Measurements from ENCODE around the gene ZBTB2.

Gene ZBTB2

DNA sequence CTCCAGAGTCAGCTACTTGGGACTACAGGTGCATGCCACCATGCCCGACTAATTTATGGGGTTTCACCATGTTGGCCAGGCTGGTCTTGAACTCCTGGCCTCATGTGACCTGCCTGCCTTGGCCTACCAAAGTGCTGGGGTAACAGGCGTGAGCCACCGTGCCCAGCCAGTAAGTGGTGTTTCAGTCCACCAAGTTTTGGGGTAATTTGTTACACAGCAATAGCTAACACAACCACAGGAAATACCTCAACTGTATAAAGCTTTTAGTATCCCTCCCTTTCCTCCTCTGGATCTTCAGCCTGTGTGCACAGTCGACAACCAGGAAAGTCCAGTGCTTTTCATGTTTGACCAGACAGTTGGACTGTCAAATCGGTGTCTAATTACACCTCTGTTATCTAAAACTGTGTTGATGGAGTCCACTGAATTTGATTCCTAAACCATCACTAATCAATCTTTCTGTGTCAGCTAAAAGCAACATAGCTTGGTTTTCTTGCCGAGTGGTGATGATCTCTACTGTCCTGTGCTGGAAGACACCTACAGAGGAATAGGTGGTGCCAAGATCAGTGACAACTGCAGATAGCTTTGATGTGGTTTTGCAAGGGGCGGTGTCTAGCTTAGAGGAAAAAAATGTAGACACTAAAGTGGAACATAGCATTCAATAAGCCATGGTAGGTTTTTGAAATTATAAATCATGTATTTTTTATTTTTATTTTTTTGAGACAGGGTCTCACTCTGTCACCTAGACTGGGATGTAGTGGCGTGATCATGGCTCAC lies 22.2 kb upstream of the ZBTB2 start:
- Mint-ChIP-seq H3K27ac (no peak overlapping the region), H3K36me3 (peaks cover 68% of the 10 kb centered on the region), H3K27me3 (no peaks in the 10 kb centered on the region), H3K4me3 (no peak overlapping the region), H3K4me1 (peaks cover 18% of the 10 kb centered on the region), H3K9me3 (peaks cover 6% of the 10 kb centered on the region)
- ATAC-seq, result no peak

DNA sequence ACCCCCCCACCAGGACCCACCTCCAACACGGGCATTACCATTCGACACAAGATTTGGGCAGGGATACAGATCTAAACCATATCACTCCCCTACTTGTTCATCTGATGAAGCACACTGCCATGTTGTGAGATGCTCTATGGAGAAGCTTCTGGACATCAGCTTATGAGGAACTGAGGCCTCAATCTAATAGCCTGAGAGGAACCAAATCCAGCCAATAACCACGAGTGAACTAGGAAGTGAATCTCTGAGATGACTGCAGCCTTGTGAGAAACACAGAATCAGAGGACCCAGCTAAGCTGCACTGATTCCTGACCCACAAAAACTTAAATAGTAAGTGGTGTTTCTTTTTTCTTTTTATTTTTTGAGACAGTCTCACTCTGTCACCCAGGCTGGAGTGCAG lies 21.6 kb upstream of the ZBTB2 start:
- peak; percentile 66 for ATAC-seq

DNA sequence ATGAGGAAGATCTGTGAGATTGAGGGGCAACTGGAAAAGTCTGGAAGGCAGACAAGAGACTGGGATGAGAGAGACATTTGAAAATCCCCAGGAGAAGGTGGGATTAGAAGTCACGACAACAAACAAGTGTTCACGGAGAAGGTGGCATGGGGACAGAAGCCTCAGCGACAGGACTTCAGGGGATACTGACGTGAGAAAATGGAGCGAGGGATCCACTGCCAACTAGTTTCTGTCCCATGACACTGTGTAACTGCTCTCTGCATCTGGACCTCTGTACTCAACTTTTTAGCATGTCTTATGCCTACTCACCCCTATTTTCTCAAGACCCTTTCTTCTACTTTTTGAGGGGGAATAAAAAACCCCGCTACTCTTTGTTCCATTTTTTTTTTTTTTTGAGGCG lies 18.3 kb upstream of the ZBTB2 start:
- Mint-ChIP-seq H3K27me3 (no peaks in the 10 kb centered on the region), H3K4me1 (peaks cover 30% of the 10 kb centered on the region), H3K4me3 (peak overlapping the region; percentile 37), H3K9me3 (peaks cover 3% of the 10 kb centered on the region), H3K36me3 (peaks cover 65% of the 10 kb centered on the region), H3K27ac (peak overlapping the region; percentile 68)
- no peak for ATAC-seq

More for the DNA sequence above, 21.6 kb upstream of the ZBTB2 start:
- Mint-ChIP-seq H3K36me3 (peaks cover 71% of the 10 kb centered on the region), H3K9me3 (peaks cover 6% of the 10 kb centered on the region), H3K4me1 (peaks cover 21% of the 10 kb centered on the region), H3K27ac (no peak overlapping the region), H3K27me3 (no peaks in the 10 kb centered on the region), H3K4me3 (no peak overlapping the region)

DNA sequence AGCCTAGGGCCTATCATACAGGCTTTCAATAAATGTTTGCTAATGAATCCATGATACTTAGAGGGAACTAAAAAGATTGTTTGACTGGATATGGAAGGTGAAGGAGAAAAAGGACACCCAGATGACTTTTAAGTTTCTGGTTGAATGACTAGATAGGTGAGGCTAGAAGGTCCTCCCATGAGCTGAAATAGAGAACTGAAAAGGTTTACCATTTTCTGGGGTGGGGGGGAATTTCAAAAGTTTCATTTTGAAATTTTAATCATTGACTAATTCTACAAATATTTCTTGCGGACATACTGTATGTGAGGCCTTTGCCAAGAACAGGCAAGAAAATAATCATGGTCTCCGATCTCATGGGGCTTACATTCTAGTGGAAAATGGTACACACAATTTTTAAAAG lies 17.9 kb upstream of the ZBTB2 start:
- H3K4me3 Mint-ChIP-seq, result peak overlapping the region; percentile 37

DNA sequence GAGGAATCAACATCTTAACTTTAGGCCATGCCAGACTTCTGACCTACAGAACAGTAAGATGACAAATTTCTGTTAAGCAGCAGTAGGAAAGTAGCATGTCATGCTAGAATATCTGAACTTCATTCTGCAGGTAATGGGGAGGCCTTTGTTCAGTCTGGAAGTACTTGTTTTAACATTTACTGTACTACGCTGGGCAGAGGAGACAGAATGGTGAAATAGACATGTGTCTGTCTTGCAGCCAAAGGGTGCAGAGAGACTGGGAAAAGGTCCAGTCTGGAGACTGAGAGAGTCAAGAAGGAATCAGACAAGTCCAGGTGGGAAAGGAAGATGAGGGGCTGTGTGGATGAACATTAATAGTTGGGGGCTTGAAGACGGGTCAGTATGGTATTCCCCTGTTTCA lies 17.5 kb upstream of the ZBTB2 start:
- no peak for ATAC-seq
- Mint-ChIP-seq H3K4me3 (peak overlapping the region; percentile 25), H3K4me1 (peaks cover 30% of the 10 kb centered on the region), H3K36me3 (peaks cover 58% of the 10 kb centered on the region), H3K27ac (peak overlapping the region; percentile 68), H3K9me3 (peaks cover 3% of the 10 kb centered on the region), H3K27me3 (no peaks in the 10 kb centered on the region)

More for the DNA sequence above, 17.9 kb upstream of the ZBTB2 start:
- Mint-ChIP-seq H3K4me1 (peaks cover 30% of the 10 kb centered on the region), H3K27ac (peak overlapping the region; percentile 68), H3K36me3 (peaks cover 61% of the 10 kb centered on the region), H3K9me3 (peaks cover 3% of the 10 kb centered on the region), H3K27me3 (no peaks in the 10 kb centered on the region)
- peak; percentile 82 for ATAC-seq

DNA sequence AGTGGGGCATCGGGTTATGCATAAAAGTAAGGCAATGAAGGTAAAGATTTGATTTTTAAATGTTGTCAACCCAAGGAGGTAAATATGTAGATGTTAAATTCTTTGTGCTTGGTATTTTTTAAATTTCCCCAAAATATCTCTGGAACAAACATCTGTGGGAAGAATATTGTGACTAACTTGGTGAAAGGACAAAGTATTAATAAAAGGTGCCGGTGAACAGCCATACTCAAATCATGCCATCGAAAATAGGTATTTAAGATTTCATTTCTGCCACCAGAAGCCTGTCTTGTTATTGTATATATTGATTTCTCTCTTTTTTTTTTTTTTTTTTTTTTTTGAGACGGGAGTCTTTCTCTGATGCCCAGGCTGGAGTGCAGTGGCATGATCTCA lies 12.6 kb upstream of the ZBTB2 start:
- Mint-ChIP-seq H3K27ac (no peak overlapping the region), H3K36me3 (peaks cover 39% of the 10 kb centered on the region)
- ATAC-seq, result no peak

DNA sequence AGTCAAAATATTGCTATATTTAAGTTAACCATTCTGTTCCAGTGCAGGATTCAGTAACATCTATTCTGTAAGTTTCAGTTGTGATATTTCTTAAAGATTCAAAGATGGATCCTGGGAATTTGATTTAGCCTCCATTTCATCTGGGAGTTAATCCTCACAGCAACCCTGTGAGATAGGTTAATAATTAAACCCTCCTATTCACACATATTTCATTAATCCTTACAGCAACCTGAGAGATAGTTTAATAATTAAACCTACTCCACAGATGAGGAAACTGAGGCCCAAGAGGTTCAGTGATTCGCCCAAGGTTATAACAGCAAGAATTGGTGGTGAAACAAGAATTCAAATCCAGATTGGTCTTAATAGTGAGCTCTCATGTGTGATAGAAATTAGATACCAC lies 10.9 kb upstream of the ZBTB2 start:
- no peak overlapping the region for H3K4me3 Mint-ChIP-seq
- no peak overlapping the region for H3K27ac Mint-ChIP-seq
- H3K9me3 Mint-ChIP-seq, result no peaks in the 10 kb centered on the region
- H3K27me3 Mint-ChIP-seq, result no peaks in the 10 kb centered on the region
- H3K4me1 Mint-ChIP-seq, result peaks cover 30% of the 10 kb centered on the region
- H3K36me3 Mint-ChIP-seq, result peaks cover 29% of the 10 kb centered on the region
- ATAC-seq, result no peak

More for the DNA sequence above, 12.6 kb upstream of the ZBTB2 start:
- Mint-ChIP-seq H3K4me1 (peaks cover 30% of the 10 kb centered on the region), H3K27me3 (no peaks in the 10 kb centered on the region), H3K4me3 (no peak overlapping the region), H3K9me3 (no peaks in the 10 kb centered on the region)

DNA sequence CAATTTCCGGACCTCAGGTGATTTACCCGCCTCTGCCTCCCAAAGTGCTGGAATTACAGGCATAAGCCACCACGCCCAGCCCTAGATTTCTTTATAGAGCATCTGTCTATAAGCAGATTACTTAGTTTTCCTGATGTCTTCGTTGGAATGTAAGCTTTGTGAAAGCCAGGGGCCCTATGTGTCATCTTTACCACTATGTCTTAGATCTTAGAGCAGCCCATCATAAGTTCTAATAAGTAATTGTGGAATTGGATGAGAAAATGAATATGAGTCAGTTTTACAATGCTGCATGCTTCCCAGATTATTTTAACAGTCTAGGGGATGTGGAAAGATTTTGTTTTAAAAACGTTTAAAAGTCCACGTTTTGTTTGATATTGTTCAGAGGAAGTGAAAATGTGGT lies 9.1 kb upstream of the ZBTB2 start:
- Mint-ChIP-seq H3K4me1 (peaks cover 41% of the 10 kb centered on the region), H3K27ac (no peak overlapping the region), H3K36me3 (peaks cover 22% of the 10 kb centered on the region), H3K4me3 (no peak overlapping the region), H3K9me3 (no peaks in the 10 kb centered on the region), H3K27me3 (no peaks in the 10 kb centered on the region)
- ATAC-seq, result no peak

DNA sequence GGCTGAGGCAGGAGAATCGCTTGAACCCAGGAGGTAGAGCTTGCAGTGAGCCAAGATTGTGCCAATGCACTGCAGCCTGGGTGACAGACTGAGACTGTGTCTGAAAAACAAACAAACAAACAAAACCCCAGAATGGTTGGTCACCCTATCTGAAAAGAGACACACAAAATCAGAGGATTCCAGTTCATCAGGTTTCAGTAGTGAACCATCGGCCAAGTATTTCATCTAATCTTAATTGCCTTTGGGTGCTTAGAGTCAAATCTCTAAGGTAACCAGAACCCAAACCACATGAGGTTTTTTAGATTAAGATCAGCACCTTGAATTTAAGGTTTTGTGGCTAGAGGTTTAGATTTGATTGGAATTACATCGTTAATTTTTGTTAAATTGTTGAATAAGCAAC lies 8.3 kb upstream of the ZBTB2 start:
- Mint-ChIP-seq H3K27me3 (no peaks in the 10 kb centered on the region), H3K9me3 (no peaks in the 10 kb centered on the region), H3K27ac (no peak overlapping the region), H3K4me3 (no peak overlapping the region), H3K4me1 (peaks cover 46% of the 10 kb centered on the region), H3K36me3 (peaks cover 22% of the 10 kb centered on the region)
- no peak for ATAC-seq

DNA sequence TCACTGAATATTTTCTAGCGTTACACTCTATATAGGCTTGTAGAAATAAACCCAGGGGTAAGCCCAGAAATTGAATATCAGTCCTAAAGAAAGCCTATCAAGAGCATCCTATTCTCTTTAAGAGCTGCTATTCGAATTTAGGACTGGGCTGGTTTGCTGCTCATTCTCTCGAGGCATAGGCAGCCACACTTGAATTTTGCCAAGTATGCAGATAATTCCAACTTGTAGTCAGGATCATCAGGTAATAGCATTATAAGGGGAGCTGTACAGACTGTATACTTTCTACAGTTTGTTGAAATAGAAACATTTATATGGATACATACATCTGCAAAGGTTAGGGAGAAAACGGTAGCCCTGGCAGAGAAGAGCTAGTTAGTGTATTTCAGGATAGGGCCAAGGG lies 2.1 kb upstream of the ZBTB2 start:
- Mint-ChIP-seq H3K4me3 (peak overlapping the region; percentile 32), H3K27ac (peak overlapping the region; percentile 94), H3K9me3 (no peaks in the 10 kb centered on the region), H3K27me3 (no peaks in the 10 kb centered on the region), H3K36me3 (peaks cover 26% of the 10 kb centered on the region), H3K4me1 (peaks cover 60% of the 10 kb centered on the region)
- no peak for ATAC-seq

DNA sequence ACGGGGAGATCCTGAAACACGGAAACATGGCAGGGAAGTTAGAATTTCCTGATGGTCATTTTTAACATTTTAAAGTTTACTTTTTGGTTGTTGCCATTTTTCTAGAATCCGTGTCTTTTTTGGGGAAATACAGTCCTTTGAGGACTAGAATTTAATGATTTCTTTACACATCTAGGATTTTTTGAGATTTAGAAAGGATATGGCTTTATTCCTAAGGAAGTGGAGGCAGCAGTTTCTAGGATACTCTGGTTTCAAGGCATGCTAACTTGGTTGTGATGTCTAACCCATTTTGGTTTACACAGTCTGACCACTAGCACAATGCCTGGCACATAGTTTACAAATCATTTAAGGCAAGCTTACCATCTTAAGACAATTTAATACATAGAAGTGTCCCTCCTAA lies 1.1 kb upstream of the ZBTB2 start:
- Mint-ChIP-seq H3K9me3 (no peaks in the 10 kb centered on the region), H3K4me1 (peaks cover 50% of the 10 kb centered on the region), H3K4me3 (peak overlapping the region; percentile 95), H3K27me3 (no peaks in the 10 kb centered on the region), H3K27ac (peak overlapping the region; percentile 94), H3K36me3 (peaks cover 26% of the 10 kb centered on the region)
- no peak for ATAC-seq

DNA sequence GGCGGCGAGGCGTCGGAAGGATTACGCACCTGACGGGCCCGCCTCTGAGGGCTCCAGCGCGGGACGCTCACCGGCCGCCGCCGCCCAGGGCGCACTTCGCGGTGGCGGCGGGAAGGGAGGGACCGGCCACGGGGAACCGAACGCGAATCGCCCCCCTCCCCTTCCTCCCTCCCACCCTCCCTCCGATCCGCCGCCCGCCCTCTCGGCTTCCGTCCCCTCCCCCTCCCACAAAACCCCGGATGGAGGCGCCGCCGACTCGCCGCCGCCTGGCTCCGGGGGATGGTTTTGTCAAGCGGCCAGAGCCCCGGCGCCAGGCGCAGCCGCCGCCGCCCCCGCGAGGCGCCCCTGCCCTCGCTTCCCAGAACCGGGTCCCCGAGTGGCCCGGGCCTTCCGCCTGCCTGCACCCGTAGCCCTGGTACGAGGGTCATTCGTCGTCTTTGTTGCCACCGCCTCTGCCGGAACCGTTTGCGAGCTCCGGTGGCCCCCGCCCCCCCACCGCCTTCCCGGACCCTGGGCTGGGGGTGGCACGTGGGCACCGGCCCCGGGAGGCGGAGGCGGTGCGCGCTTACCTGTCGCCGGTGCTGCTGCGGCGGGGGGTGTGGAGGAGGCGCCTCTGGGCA lies 398 bp downstream of the ZBTB2 start:
- peak; percentile 28 for ATAC-seq
- peaks cover 21% of the 10 kb centered on the region for H3K36me3 Mint-ChIP-seq
- peak overlapping the region; percentile 94 for H3K27ac Mint-ChIP-seq
- peak overlapping the region; percentile 95 for H3K4me3 Mint-ChIP-seq
- peaks cover 37% of the 10 kb centered on the region for H3K4me1 Mint-ChIP-seq
- no peaks in the 10 kb centered on the region for H3K27me3 Mint-ChIP-seq
- H3K9me3 Mint-ChIP-seq, result no peaks in the 10 kb centered on the region

DNA sequence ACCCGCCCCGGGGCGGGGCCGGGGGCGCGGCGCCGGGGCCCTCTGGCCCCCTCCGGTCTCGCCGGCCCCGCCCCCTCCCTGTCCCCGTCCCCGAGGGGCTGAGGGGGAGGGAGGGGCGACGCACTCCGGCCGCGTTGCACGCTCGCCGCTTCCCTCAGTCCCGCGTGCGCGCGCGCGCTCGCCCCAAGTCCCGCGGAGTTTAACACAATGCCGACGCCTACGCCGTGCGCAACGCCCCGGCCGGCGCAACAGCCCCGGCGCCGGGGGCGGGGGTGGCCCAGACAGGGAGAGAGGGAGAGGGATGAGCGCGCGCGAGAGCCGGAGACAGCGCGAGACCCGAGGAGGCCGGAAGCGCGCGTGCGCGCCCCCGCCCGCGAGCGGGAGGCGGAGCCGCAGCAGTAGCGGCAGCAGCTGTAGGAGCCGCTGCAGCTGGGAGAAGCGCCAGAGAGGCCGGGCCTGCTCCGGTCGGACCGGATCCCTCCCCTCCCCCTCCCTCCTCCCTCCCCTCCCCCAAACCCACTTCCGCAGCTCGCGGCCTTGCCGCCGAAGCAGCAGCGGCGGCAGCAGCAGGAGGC lies 996 bp downstream of the ZBTB2 start:
- Mint-ChIP-seq H3K27me3 (no peaks in the 10 kb centered on the region), H3K27ac (peak overlapping the region; percentile 94), H3K4me1 (peaks cover 36% of the 10 kb centered on the region), H3K9me3 (no peaks in the 10 kb centered on the region), H3K36me3 (peaks cover 21% of the 10 kb centered on the region), H3K4me3 (peak overlapping the region; percentile 63)
- peak; percentile 93 for ATAC-seq

DNA sequence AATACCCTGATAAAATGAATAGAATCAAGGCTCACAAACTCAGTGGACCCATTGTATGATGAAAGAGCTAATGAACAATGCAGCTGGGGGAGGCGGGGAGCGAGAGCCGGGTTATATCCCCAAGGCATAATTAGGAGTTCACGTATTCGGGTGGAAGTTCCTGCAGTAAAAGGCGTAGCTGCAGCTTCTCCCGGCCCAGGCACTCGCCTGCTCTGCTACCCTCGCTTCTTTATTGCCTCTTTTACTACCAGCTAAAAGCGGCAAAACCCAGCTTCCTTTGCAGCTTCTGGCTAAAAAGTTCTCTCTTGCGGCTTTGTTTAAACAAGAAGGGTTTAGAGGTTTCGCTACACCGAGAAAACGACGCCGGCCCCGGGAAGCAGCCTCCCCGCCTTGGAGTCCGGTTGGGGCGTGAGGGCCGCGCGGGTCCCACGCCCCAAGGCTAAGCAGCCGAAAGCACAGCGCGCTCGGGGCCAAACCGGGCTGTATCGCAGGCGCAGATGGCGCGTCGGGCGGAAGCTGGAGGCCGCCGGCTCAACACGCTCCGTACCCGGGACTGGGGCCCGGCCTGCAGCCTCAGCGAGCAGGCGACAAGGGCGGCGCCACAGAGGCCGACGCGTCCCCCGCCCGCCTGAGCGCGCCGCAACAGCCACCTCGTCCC lies 1.6 kb downstream of the ZBTB2 start:
- Mint-ChIP-seq H3K36me3 (peaks cover 21% of the 10 kb centered on the region), H3K9me3 (no peaks in the 10 kb centered on the region), H3K4me3 (peak overlapping the region; percentile 87), H3K27me3 (no peaks in the 10 kb centered on the region), H3K27ac (peak overlapping the region; percentile 94), H3K4me1 (peaks cover 38% of the 10 kb centered on the region)
- ATAC-seq, result peak; percentile 90

DNA sequence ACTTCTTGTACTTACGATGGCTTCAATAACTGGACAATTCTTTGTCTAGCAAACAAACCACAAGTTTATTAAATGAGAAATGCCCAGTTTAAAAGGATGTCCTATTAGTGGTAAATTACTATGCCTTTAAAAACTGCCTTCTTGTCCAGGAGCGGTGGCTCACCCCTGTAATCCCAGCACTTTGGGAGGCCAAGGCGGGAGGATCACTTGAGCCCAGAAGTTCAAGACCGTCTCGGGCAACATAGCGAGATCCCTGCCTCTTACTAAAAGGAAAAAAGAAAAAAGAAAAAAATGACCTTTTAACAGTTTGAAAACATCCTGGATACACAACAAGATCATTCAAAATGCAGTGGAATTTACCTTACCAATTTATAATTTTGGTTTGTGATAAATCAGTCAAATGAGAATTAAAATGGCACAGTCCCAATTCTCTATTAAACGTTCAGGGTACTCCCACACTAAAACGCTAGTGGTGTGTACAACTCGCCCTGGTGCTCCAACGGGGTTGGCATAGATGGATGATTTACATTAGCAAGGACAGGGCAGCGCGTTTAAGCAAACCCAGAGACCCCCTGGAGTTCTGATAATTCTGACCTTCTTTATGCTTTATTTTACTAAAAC lies 2.3 kb downstream of the ZBTB2 start:
- Mint-ChIP-seq H3K4me1 (peaks cover 44% of the 10 kb centered on the region), H3K27me3 (no peaks in the 10 kb centered on the region), H3K36me3 (peaks cover 25% of the 10 kb centered on the region), H3K27ac (peak overlapping the region; percentile 94), H3K9me3 (no peaks in the 10 kb centered on the region), H3K4me3 (peak overlapping the region; percentile 87)
- ATAC-seq, result no peak

Data from stimulated activated memory B cell treated with anti-CD40 and anti-IgM and Interleukin-4, amounts not matched to agents 10 μg/mL and 1 μg/mL and 100 μg/mL, for 72 hours (primary cell).